NCI-H2171 (cell line): Measurements from ENCODE around the gene RBM38.

Experiments used
- DNase-seq: peaks from one replicate; lab custom pipeline; 2025; lab: John Stamatoyannopoulos, UW

RBM38 gene

GRCh38 chr20:57451431-57451794 is 60.2 kb downstream of the RBM38 start:
- DNase-seq = no peak

- no peak for DNase-seq
Observed at GRCh38 chr20:57451795-57452661, 60.8 kb downstream of the RBM38 start.

- DNase-seq = no peak
Observed at GRCh38 chr20:57455386-57455785, 64.2 kb downstream of the RBM38 start.

- DNase-seq = no peak
Observed at GRCh38 chr20:57456116-57456515, 64.9 kb downstream of the RBM38 start.

- no peak for DNase-seq
Observed at GRCh38 chr20:57457243-57458095, 66.3 kb downstream of the RBM38 start.

- DNase-seq = no peak
Observed at GRCh38 chr20:57458400-57459160, 67.4 kb downstream of the RBM38 start.
